Neuron (in vitro differentiated cells): Measurements from ENCODE around the gene UBE2G2.

Source experiments
- H2AFZ ChIP-seq: one replicate; pipeline ENCODE4 v1.6.1; 2013; ENCODE audit warnings: low read depth, mild to moderate bottlenecking, inconsistent platforms, low read length, moderate library complexity
- H3K27me3 ChIP-seq: one replicate; pipeline ENCODE4 v1.6.1; 2013; ENCODE audit warnings: low read length; ENCODE audit not compliant: insufficient read depth
- H3K36me3 ChIP-seq: one replicate; pipeline ENCODE4 v1.6.1; 2013; ENCODE audit warnings: low read length; ENCODE audit not compliant: insufficient read depth
- H3K4me1 ChIP-seq: one replicate; pipeline ENCODE4 v1.6.1; 2013; ENCODE audit warnings: low read length; ENCODE audit not compliant: insufficient read depth
- H3K4me3 ChIP-seq: 2 replicates; pipeline ENCODE4 v1.5.1; 2013; ENCODE audit warnings: mild to moderate bottlenecking, low read length, moderate library complexity
- H3K9me3 ChIP-seq: one replicate; pipeline ENCODE4 v1.6.1; 2013; ENCODE audit warnings: low read length

The UBE2G2 gene

DNA sequence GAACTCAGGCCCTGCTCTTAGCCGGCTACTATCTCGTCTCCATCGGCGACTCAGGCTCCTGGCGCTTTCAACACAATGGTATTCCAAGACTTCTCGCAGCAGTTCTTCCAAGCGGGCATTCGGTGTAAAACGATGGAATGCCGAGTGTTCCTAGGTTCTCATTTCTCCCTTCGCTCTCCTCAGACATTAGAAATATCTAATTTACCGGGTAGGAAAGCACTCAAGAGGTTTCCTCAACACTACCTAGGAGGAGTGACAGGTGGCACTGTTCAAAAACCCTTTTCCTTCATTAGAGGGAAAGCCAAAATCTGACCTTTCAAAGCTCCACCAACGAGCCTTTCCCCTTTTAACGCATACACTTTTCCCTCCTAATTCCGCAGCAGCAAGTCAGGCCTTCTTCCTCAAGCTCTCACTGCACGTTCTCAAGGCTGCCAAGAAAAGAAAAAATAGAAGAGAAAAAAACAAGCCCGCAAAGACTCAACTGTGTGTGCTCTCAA lies 601 bp downstream of the UBE2G2 start:
- H3K9me3 ChIP-seq: peaks cover 10% of the 10 kb centered on the region
- peak overlapping the region; percentile 41 for H2AFZ ChIP-seq
- H3K4me1 ChIP-seq: peaks cover 21% of the 10 kb centered on the region
- peak overlapping the region; percentile 94 for H3K4me3 ChIP-seq
- no peaks in the 10 kb centered on the region for H3K27me3 ChIP-seq
- H3K36me3 ChIP-seq: peaks cover 32% of the 10 kb centered on the region

DNA sequence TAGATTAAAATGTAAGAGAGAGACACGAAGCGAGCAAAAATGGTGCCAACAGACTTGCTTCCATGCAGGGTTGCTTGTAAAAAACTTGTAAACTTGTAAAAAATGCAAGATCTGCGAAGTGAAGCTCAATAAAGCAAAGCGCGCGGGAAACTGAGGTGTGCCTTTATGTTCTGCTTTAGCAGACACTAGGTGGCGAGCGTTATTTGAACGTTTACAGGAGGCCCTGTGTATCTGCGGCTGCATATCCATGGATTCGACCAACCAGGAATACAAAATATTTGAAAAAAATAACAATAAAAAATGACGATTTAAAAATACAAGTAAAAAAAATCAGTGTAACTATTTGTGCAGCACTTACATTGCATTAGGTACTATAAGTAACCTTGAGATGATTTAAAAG lies 1.5 kb downstream of the UBE2G2 start:
- Histone ChIP-seq H3K4me3 (peak overlapping the region; percentile 94), H3K36me3 (peaks cover 30% of the 10 kb centered on the region), H2AFZ (no peak overlapping the region), H3K27me3 (no peaks in the 10 kb centered on the region), H3K9me3 (peaks cover 10% of the 10 kb centered on the region), H3K4me1 (peaks cover 21% of the 10 kb centered on the region)

DNA sequence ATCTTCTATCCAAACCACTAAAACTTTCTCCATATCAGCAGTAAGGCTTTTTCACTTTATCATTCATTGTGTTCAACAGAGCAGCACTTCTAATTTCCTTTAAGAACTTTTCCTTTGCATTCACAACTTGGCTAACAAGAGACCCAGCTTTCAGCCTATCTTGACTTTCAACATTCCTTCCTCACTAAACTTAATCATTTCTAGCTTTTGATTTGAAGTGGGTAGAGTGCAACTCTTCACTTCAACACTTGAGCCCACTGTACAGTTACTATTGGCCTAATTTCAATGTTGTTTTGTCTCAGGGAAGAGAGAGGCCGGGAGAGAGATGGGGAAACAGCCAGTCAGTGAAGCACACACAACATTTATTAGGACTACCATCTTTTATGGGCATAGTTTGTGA lies 2.0 kb downstream of the UBE2G2 start:
- H3K9me3 ChIP-seq: peaks cover 10% of the 10 kb centered on the region
- H3K36me3 ChIP-seq: peaks cover 27% of the 10 kb centered on the region
- H3K4me1 ChIP-seq: peaks cover 21% of the 10 kb centered on the region
- no peaks in the 10 kb centered on the region for H3K27me3 ChIP-seq
- no peak overlapping the region for H2AFZ ChIP-seq
- H3K4me3 ChIP-seq: no peak overlapping the region

DNA sequence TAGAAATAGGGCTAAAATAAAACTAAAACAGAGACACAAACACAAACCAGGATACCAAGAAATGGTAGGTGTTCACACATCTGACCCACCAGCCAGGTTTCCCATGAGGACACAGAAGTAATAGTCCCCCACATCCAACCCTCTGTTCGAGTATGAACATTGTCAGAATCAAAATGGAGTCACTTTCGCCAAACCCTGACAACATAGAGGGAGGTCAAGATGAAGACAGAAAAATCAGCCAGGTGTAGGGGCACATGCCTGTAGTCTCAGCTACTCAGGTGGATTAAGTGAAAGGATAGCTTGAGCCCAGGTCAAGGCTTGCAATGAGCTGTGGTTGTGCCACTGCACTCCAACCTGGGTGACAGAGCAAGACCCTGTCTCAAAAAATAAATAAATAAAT lies 3.8 kb downstream of the UBE2G2 start:
- H2AFZ ChIP-seq: no peak overlapping the region
- H3K27me3 ChIP-seq: no peaks in the 10 kb centered on the region
- peaks cover 10% of the 10 kb centered on the region for H3K9me3 ChIP-seq
- peaks cover 21% of the 10 kb centered on the region for H3K4me1 ChIP-seq
- H3K36me3 ChIP-seq: peaks cover 18% of the 10 kb centered on the region
- H3K4me3 ChIP-seq: no peak overlapping the region

DNA sequence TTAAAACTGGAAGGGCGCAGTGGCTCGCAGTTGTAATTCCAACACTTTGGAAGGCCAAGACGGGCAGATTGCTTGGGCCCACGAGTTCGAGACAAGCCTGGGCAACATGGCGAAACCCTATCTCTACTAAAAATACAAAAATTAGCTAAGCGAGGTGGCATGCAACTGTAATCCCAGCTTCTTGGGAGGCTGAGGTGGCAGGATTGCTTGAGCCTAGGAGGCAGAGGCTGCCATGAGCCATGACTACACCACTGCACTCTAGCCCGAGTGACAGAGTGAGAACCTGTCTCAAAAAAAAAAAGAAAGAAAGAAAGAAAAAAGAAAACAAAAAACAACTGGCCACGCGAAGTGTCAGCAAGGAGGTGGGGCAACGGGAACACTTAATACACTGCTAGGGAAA lies 6.3 kb downstream of the UBE2G2 start:
- H3K27me3 ChIP-seq: no peaks in the 10 kb centered on the region
- H3K9me3 ChIP-seq: peaks cover 10% of the 10 kb centered on the region
- H3K36me3 ChIP-seq: peaks cover 20% of the 10 kb centered on the region
- H3K4me1 ChIP-seq: peaks cover 11% of the 10 kb centered on the region
- no peak overlapping the region for H3K4me3 ChIP-seq
- no peak overlapping the region for H2AFZ ChIP-seq

DNA sequence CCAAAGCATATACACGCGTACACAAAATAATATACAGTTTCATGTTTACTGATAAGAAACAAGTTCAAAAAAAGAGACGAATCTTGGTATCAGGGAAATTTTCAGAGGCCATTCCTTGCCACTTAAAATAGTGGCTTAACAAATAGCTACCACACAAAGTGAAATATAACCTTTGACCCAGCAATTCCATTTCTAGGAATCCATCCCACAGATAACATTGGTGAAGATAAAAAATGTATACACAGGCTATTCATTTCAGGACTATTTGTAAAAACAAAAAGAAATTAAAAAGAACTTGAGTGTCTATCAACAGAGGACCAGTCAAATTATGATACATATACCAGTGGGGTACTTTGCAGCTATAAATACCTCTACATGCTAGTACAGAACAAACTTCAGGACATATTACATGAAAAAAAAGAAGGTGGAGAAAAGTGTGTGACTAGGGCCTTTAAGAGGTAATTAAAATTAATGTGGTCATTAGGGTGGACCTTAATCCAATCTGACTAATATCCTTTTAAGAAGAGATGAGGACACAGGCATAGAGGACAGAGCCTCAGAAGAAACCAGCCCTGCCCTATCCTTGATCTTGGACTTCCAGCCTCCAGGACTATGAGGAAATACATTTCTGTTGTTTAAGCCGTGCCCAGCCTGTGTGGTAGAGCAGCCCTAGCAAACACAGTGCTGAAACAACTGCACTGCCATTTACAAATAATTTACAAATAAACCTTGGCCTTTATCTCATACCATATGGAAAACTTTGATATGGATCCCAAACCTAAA lies 7.8 kb downstream of the UBE2G2 start:
- Histone ChIP-seq H2AFZ (no peak overlapping the region), H3K27me3 (no peaks in the 10 kb centered on the region), H3K4me1 (peaks cover 3% of the 10 kb centered on the region), H3K4me3 (no peak overlapping the region), H3K9me3 (peaks cover 10% of the 10 kb centered on the region), H3K36me3 (peaks cover 16% of the 10 kb centered on the region)

DNA sequence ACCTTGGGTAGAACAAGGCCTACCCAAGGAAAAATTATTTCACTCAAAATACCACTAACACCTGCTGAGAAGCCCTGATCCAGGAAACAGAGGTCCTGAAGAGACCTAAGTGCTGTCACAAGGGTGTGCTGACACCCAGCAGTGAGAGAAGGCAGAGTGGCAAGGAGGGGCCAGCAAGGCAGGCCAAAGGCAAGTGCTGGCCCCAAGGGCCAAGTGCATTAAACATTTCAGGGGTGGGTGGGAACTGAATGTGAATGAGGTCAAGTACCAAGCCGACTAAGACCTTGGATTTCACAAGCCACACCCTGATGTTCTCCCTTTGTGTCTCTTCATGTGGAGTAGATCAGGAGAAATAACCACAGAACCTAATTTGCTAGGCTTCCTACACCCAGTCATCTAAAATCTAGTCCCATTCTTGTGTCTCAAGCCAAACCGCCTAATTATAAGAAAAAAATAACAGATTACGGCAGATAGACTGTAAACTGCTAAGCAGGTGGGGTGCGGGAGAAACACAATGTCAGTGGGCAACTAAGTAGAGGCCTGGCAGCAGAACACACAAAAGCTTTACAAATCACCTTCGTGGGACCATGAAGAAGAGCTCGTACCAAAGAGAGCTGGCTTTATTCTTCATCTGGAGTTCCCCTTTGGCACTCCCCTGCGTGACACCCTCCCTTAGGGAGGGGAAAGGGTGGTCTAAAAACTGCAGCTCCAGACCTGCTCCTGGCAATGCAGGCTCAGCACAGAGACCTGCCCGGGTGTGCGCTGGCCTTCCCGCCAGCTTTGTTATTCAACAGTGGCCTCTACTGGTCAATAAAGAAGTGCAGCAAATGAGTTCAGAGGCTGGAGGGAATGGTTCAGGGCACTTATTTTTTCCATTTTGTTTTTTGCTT lies 8.7 kb downstream of the UBE2G2 start:
- H3K4me1 ChIP-seq: peaks cover 3% of the 10 kb centered on the region
- H3K36me3 ChIP-seq: peaks cover 8% of the 10 kb centered on the region
- H3K4me3 ChIP-seq: no peak overlapping the region
- no peak overlapping the region for H2AFZ ChIP-seq
- H3K9me3 ChIP-seq: peaks cover 8% of the 10 kb centered on the region
- no peaks in the 10 kb centered on the region for H3K27me3 ChIP-seq

DNA sequence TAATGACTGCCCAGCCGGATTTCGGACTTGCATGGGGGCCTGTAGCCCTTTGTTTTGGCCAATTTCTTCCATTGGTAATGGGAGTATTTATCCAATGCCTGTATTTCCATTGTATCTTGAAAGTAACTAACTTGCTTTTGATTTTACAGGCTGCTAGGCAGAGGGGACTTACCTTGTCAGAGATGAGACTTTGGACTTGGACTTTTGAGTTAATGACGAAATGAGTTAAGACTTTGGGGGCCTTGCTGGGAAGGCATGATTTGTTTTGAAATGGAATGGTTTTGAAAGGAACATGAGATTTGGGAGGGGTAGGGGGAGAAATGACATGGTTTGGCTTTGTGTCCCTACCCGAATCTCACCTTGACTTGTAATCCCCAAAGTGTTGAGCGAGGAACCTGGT lies 9.6 kb downstream of the UBE2G2 start:
- H3K4me3 ChIP-seq: no peak overlapping the region
- peaks cover 5% of the 10 kb centered on the region for H3K9me3 ChIP-seq
- no peak overlapping the region for H2AFZ ChIP-seq
- H3K36me3 ChIP-seq: peaks cover 8% of the 10 kb centered on the region
- no peaks in the 10 kb centered on the region for H3K27me3 ChIP-seq
- peaks cover 3% of the 10 kb centered on the region for H3K4me1 ChIP-seq

DNA sequence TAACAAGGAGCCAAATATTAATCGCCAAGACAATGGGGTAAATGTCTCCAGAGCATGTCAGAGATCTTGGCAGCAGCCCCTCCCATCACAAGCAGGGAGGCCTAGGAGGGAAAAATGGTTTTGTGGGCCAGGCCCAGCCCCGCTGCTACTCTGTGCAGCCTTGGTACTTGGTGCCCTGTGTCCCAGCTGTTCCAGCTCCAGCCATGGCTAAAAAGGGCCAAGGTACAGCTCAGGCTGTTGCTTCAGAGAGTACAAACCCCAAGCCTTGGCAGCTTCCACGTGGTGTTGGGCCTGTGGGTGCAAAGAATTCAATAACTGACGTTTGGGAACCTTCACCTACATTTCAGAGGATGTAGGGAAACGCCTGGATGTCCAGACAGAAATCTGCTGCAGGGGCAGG lies 10.4 kb downstream of the UBE2G2 start:
- Histone ChIP-seq H3K9me3 (no peaks in the 10 kb centered on the region), H3K27me3 (no peaks in the 10 kb centered on the region), H3K4me1 (peaks cover 3% of the 10 kb centered on the region), H3K36me3 (peaks cover 3% of the 10 kb centered on the region), H2AFZ (no peak overlapping the region), H3K4me3 (no peak overlapping the region)

DNA sequence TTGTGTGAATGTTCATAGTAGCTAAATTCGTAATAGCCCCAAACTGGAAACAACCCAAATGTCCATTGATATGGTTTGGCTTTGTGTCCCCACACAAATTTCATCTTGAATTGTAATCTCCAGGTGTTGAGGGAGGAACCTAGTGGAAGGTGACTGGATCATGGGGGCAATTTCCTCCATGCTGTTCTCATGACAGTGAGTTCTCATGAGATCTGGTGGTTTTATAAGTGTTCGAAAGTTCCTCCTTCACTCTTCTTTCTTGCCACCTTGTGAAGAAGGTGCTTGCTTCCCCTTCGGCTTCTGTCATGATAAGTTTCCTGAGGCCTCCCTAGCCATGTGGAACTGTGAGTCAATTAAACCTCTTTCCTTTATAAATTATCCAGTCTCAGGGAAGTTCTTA lies 11.3 kb downstream of the UBE2G2 start:
- no peaks in the 10 kb centered on the region for H3K27me3 ChIP-seq
- H2AFZ ChIP-seq: no peak overlapping the region
- peaks cover 12% of the 10 kb centered on the region for H3K36me3 ChIP-seq
- H3K9me3 ChIP-seq: no peaks in the 10 kb centered on the region
- peaks cover 3% of the 10 kb centered on the region for H3K4me1 ChIP-seq
- no peak overlapping the region for H3K4me3 ChIP-seq

DNA sequence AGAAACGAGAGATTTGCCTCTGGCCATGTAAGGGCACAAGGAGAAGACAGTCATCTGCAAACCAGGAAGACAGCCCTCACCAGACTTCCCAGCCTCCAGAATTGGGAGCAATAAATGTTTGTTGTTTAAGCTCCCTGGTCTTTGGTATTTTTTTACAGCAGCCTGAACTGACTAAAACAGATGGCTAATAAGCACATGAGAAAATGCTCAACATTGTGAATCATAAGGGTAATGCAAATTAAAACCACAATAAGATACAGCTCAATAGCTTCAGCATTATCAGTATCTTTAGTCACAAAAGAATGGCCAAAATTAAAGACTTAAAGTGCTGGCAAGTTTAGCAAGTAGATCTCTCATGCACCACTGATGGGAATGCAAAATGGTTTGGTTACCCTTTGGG lies 11.7 kb downstream of the UBE2G2 start:
- no peaks in the 10 kb centered on the region for H3K27me3 ChIP-seq
- no peak overlapping the region for H2AFZ ChIP-seq
- H3K4me1 ChIP-seq: peaks cover 3% of the 10 kb centered on the region
- H3K9me3 ChIP-seq: peaks cover 1% of the 10 kb centered on the region
- H3K4me3 ChIP-seq: no peak overlapping the region
- peaks cover 15% of the 10 kb centered on the region for H3K36me3 ChIP-seq

DNA sequence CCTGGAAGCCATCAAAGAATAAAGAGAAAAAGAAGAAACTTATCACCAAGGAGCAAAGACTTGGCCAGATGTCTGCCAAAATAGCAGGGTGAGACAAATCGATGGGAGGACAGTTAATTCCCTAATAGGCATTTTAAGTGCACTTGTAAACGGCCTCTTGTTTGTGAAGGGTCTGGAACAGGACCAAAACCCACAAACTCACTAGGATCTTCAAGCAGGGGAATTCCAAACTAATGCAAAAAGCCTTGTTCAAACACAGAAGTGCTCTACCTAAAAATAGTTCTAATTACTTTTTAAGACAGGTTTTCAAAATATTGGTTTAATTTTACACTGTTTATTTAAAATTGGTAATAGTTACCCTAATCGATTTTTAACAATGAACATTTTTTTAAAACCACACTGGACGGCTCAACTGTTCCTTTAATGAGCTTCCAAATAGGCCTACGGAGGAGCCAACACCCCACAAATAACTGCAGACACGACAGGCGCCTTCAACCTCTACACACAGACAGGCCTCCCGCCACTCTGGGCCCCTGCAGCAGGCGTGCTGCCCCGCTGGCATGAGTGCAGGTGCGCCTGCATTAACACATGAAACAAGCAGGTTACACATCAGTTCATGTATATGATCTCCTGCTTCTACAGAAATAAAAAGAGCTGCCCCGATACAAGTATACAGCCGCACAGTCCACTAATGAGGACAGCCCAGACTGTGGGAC lies 15.8 kb downstream of the UBE2G2 start:
- Histone ChIP-seq H3K36me3 (peaks cover 21% of the 10 kb centered on the region), H3K27me3 (no peaks in the 10 kb centered on the region)

DNA sequence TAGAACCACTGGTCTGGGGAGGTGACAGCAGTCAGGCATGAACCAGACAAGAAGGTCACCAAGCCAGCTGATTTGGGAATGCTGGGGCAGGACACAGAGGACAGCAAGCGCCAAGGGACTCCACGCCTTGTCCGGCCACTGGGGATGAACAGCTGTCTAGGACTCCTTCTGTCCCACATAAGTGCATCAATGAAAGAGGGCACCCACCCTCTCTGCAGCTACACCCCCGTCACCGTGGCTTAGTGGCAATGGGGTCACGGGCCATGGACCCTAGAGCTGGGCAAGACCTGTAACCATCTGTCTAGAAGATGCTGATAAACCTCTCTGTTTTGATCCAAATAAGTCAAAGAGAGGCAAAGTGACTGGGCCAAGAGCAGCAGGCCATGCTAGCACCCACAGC lies 16.8 kb downstream of the UBE2G2 start:
- Histone ChIP-seq H3K27me3 (no peaks in the 10 kb centered on the region), H3K4me1 (no peaks in the 10 kb centered on the region), H3K36me3 (peaks cover 21% of the 10 kb centered on the region), H3K4me3 (no peak overlapping the region), H2AFZ (no peak overlapping the region), H3K9me3 (peaks cover 4% of the 10 kb centered on the region)

More for the DNA sequence above, 15.8 kb downstream of the UBE2G2 start:
- peaks cover 4% of the 10 kb centered on the region for H3K9me3 ChIP-seq
- H3K4me1 ChIP-seq: no peaks in the 10 kb centered on the region
- no peak overlapping the region for H3K4me3 ChIP-seq
- no peak overlapping the region for H2AFZ ChIP-seq
